ENCODE measurements around the gene UNK.

DNA sequence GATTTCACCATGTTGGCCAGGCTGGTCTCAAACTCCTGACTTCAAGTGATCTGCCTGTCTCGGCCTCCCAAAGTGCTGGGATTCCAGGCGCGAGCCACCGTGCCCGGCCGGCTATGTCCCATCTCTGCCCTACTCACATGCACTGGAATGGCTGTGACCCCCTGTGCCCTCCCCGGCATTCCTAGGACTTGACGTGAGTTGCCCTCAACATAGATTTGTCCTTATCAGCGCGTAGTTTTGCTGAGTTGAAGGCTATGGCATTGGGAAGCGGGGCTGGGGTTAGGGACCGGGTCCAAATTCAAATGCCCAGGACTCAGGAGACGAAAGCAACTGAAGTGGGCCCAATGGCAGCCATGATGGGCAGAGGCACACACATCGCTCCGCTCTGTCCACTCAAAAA, 53.8 kb downstream of the UNK start:
- TF ChIP-seq, protein P1, sequence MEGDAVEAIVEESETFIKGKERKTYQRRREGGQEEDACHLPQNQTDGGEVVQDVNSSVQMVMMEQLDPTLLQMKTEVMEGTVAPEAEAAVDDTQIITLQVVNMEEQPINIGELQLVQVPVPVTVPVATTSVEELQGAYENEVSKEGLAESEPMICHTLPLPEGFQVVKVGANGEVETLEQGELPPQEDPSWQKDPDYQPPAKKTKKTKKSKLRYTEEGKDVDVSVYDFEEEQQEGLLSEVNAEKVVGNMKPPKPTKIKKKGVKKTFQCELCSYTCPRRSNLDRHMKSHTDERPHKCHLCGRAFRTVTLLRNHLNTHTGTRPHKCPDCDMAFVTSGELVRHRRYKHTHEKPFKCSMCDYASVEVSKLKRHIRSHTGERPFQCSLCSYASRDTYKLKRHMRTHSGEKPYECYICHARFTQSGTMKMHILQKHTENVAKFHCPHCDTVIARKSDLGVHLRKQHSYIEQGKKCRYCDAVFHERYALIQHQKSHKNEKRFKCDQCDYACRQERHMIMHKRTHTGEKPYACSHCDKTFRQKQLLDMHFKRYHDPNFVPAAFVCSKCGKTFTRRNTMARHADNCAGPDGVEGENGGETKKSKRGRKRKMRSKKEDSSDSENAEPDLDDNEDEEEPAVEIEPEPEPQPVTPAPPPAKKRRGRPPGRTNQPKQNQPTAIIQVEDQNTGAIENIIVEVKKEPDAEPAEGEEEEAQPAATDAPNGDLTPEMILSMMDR (IDR thresholded peaks at IDR 0.05), result no peak
- TF ChIP-seq POLR2A (IDR thresholded peaks at IDR 0.05) (no peak), POLR2AphosphoS5 (IDR thresholded peaks at IDR 0.05) (no peak)

Data from upper lobe of left lung (tissue), 4 donors.